NCI-H1105 (cell line): ENCODE data around the gene LAT.
"Not testable (repeated sequence)": the region's sequence is repeated elsewhere in the genome, so short reads cannot be mapped to it uniquely, and the experiment has no call there.

Source experiments
- DNase-seq: peaks from one replicate; lab custom pipeline; 2025; lab: John Stamatoyannopoulos, UW

The LAT gene, protein sequence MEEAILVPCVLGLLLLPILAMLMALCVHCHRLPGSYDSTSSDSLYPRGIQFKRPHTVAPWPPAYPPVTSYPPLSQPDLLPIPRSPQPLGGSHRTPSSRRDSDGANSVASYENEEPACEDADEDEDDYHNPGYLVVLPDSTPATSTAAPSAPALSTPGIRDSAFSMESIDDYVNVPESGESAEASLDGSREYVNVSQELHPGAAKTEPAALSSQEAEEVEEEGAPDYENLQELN

GRCh38 chr16:28984619-28985135 lies at the start of gene LAT:
TSS of gene LAT (plus strand) at chr16:28985052. CDS start at chr16:28985418, 366 bp downstream.
- peak; percentile 13 for DNase-seq

- no peak for DNase-seq
These were observed 49.5 kb upstream of the LAT start for GRCh38 chr16:28935346-28935745.

GRCh38 chr16:28935924-28936783 lies 48.7 kb upstream of the LAT start:
- no peak for DNase-seq

- no peak for DNase-seq
These were observed 48.1 kb upstream of the LAT start for GRCh38 chr16:28936784-28937155.

GRCh38 chr16:28937222-28937876 lies 47.5 kb upstream of the LAT start:
- no peak for DNase-seq

DNA sequence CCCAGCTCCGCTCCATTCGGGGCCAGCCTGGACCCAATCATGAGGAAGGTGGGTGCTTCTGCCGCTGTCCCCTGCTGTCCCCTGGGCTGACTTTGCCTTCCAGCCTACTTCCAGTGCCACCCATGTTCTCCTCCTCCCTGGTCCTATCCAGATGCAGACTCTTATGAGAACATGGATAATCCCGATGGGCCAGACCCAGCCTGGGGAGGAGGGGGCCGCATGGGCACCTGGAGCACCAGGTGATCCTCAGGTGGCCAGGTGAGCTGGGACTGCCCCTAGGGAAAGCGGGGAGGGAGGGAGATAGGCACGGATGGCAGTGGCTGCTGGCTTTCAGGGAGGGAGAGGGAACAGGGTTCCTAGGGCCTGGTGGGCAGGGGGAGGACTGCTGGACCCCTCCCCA lies 46.1 kb upstream of the LAT start:
- no peak for DNase-seq

DNA sequence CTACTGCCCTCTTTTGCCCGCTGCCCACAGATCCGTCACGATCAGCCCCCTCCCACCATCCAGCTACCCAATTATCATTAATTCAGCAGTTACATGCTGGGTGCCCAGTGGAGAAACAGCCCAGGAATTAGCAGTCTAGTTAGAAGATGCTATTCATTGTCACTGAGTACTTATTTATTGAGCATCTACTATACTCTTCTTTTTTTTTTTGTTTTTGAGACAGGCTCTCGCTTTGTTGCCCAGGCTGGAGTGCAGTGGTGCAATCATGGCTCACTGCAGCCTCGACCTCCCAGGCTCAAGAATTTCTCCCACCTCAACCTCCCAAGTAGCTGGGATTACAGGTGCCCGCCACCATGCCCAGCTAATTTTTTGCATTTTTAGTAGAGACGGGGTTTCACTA lies 45.0 kb upstream of the LAT start:
- DNase-seq = not testable (repeated sequence)

- no peak for DNase-seq
These were observed 41.6 kb upstream of the LAT start for GRCh38 chr16:28943281-28943680.

DNA sequence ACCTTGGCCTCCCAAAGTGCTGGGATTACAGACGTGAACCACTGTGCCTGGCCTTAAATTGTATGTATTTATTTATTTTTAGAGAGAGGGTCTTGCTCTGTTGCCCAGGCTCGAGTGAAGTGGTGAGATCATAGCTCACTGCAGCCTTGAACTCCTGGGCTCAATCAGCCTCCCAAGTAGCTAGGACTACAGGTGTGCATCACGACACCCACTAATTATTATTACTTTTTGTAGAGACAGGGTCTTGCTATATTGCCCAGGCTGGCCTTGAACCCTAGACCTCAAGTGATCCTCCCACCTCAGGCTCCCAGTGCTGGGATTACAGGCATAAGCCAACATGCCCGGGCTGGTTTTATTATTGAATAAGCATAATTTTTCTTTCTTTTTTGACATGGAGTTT lies 38.2 kb upstream of the LAT start:
- no peak for DNase-seq

- peak; percentile 97 for DNase-seq
These were observed 34.0 kb upstream of the LAT start, which contains the start of gene NFATC2IP for GRCh38 chr16:28950648-28951409. TSS of gene NFATC2IP (plus strand) at chr16:28950937. CDS start at chr16:28951012, 75 bp downstream.

DNA sequence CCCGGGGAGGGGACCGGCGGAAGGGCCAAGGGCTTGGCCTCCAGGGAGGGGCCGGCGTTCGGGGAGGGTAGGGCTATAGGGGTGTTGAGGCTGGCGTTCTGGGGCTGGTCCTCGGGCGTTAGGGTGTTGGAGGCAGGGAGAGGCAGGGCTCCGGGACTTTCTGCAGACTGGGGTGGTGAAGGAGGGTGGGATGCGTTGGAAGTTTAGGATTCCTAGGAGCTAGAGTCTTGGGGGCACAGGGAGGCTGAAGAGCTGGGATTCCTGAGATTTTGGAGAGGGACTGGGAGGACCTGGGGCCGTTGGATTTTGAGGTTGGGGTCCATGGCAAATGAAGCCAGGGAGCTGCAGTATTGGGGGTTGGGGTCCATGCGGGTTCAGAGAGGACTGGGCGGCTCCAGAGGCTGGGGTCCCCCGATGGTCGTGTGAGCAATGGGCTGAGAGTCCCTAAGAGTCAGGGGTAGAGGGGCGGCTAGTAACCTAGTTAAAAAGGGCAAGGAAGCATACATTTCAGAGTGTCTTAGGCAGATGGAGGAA lies 33.4 kb upstream of the LAT start:
- no peak for DNase-seq

DNA sequence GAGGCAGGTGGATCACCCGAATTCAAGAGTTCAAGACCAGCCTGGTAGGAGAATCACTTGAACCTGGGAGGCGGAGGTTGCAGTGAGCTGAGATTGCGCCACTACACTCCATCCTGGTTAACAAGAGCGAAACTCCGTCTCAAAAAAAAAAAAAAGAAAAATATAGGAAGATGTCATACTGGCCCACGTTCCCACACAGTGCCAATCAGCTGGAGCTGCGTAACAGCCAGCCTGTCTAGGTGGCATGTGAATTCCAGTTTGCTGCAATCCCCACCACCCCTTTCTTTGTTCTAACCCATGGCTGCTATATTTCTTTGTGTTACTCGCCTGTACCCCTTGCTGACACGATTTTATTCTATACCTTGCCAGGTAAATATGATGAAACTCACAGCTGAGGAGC lies 26.6 kb upstream of the LAT start:
- DNase-seq = no peak

DNA sequence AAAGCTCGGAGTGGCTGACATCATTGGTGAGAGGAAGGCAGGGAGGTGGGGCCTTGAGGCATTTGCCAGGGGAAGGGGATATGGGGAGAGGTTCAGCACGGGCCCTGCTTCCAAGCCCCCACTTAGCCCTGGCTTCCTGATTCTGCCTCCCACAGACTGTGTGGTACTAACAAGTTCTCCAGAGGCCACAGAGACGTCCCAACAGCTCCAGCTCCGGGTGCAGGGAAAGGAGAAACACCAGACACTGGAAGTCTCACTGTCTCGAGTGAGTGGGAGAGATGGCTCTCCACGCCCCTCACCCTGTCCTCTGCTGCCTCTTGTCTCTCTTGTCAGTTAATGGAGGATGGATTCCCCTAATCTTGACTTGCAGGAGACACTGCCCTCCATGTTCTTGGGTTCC lies 26.0 kb upstream of the LAT start:
- no peak for DNase-seq

- no peak for DNase-seq
These were observed 20.8 kb upstream of the LAT start for GRCh38 chr16:28964072-28964471.

- DNase-seq = no peak
These were observed 20.4 kb upstream of the LAT start for GRCh38 chr16:28964496-28964895.

DNA sequence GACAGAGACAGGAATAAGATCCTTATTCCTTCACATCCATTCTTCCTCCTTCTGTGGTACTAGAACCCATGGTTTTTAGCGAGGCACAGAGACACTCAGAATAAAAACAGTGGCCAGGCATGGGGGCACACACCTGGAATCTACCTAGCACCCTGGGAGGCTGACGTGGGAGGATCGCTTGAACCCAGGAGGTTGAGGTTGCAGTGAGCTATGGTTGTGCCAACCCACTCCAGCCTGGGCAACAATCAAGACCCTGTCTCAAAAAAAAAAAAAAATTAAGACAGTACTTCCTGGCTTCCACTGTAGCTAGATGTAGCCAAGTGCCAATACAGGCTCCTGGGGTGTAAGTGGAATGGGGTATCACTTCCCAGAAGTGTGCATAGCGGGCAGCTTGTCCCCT lies 17.7 kb upstream of the LAT start:
- no peak for DNase-seq

GRCh38 chr16:28969696-28970095 lies 15.2 kb upstream of the LAT start:
- DNase-seq = not testable (repeated sequence)

- peak; percentile 53 for DNase-seq
These were observed 10.8 kb upstream of the LAT start for GRCh38 chr16:28974007-28974436.

DNA sequence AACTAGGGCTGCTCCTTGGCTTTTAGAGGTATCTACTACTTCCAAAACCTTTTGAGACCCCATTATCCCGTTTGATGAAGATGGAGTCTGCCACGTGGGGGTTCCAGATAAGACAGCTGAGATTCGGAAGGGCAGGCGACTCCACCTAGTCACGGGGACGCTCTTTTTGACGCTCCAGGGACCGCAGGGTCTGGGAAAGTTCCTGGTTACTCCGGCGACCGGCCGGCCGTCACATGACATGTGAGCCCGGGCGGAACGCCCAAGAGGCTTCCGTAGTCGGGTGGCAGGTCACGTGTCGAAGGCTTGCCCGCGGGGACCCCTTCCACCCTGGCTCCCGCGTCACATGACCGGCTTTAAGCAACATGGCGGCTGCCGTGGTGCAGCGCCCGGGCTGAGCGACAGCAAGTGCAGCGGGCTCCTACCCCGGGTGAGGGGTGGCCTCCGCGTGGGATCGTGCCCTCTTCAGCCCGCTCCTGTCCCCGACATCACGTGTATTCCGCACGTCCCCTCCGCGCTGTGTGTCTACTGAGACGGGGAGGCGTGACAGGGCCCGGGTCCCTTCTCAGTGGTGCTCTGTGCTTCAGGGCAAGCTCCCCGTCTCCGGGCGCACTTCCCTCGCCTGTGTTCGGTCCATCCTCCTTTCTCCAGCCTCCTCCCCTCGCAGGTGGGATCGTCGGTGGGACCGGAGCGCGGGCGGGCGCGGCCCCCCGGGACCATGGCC lies 10.3 kb upstream of the LAT start, which contains the start of gene SPNS1:
TSS of gene SPNS1 (plus strand) at position 342 of the 721 bp plus-strand sequence. CDS start at position 716, 374 bp downstream.
- DNase-seq = peak; percentile 93

DNA sequence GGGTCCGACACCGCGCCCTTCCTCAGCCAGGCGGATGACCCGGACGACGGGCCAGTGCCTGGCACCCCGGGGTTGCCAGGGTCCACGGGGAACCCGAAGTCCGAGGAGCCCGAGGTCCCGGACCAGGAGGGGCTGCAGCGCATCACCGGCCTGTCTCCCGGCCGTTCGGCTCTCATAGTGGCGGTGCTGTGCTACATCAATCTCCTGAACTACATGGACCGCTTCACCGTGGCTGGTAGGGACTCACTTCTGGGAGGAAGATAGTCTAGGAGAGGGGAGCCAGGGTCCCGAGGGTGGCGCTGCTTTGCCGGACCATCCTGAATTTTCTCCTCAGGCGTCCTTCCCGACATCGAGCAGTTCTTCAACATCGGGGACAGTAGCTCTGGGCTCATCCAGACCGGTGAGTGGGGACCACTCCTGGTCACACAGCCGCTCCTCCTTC lies 9.7 kb upstream of the LAT start:
- DNase-seq = no peak
